ENCODE data around the gene PUM1.

The PUM1 gene

DNA sequence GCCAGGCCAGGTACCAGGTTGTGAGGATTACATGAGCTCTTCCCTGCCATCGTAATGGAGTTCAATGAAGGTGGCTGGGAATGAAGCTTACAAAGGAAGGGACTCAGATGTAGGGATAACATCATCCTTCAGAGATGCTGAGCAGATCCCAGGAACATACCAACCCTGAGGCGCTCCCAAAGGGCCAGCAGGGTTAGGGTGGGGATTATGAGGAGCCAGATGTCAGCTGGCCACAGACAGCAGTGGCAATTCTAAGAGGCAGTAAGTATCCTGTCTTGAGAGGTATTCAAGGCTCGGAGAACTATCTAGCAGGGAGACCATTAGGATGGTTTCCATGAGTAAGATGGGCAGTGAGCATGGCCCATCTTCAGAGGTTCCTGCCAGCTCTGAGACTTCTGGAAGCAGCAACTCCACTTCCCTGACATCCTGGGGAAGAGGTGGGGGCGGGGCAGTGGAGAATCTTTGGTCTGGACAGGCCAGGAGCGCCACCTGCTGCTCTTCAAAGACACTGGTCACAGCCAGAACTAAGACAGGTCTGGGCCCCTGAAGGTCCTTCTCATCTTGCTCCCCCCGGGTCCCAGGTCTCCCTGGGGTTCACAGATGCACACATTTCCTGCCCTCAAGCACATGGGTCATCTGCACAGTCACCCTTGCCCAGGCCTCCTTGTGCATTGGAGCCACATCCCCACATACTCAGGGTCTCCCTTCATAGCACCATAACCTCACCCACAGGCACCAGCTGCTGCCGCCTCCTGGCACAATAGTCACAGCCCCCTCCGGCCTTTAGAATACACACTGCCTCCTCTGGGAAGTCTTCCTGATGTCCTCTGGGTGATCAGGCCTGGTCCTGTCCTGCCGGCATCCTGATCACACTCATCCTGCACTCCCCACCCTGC lies 154.2 kb downstream of the PUM1 start:
- peaks cover 15 to 49% of the 10 kb centered on the region in 2 donors for H3K27me3 Mint-ChIP-seq
- H3K36me3 Mint-ChIP-seq (ENCODE audit: insufficient read depth) = no peaks in the 10 kb centered on the region
- no peaks in the 10 kb centered on the region for H3K9me3 Mint-ChIP-seq
- DNase-seq = peak; percentile 10 to 20 (median 18)
- peaks cover 14 to 15% of the 10 kb centered on the region in 2 donors for H3K4me1 Mint-ChIP-seq (ENCODE audit: low read depth in 2 of 2)
- H3K4me3 Mint-ChIP-seq = no peak overlapping the region
- no peak overlapping the region for H3K27ac Mint-ChIP-seq
- no peak for ATAC-seq (replicated peaks)

DNA sequence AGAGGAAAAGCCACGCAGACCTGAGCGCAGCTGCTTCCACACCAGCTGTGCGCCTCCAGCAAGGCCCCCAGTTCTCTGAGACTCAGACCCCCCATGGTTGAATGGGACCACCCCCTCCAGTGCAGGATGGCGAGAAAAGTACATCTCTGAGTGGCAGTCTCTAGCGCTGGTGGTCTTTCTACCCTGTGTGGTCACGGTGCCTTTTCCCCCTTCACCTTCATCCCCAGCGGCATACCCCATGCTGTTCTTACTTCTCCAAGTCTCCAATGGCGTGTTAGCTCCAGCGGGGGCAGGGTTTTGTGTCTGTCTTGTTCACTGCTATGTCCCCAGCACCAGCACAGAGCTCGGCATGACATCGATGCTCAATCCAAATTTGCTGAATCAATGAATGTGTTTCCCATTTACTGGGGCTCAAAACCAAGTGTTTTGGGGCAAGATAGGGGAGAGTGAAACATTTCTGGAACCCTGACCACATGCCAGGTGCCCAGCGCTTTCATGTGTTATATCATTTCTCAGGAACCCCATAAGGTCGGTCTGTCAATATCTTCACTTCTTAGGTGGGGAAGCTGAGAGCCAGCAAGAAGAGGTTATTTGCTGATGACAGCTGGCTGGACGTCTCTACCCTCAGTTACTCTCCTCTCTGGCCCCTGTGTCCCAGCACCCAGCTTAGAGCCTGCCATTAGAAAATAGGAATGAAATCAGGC lies 156.0 kb downstream of the PUM1 start:
- peak overlapping the region; percentile 85 to 92 for H3K4me3 Mint-ChIP-seq
- DNase-seq (no peak), ATAC-seq (replicated peaks) (no peak)
- peaks cover 18 to 66% of the 10 kb centered on the region in 2 donors for H3K27me3 Mint-ChIP-seq
- peak overlapping the region; percentile 73 to 86 for H3K27ac Mint-ChIP-seq
- peaks cover 15 to 16% of the 10 kb centered on the region in 2 donors for H3K4me1 Mint-ChIP-seq (ENCODE audit: low read depth in 2 of 2)
- H3K9me3 Mint-ChIP-seq = no peaks in the 10 kb centered on the region
- no peaks in the 10 kb centered on the region for H3K36me3 Mint-ChIP-seq (ENCODE audit: insufficient read depth)

DNA sequence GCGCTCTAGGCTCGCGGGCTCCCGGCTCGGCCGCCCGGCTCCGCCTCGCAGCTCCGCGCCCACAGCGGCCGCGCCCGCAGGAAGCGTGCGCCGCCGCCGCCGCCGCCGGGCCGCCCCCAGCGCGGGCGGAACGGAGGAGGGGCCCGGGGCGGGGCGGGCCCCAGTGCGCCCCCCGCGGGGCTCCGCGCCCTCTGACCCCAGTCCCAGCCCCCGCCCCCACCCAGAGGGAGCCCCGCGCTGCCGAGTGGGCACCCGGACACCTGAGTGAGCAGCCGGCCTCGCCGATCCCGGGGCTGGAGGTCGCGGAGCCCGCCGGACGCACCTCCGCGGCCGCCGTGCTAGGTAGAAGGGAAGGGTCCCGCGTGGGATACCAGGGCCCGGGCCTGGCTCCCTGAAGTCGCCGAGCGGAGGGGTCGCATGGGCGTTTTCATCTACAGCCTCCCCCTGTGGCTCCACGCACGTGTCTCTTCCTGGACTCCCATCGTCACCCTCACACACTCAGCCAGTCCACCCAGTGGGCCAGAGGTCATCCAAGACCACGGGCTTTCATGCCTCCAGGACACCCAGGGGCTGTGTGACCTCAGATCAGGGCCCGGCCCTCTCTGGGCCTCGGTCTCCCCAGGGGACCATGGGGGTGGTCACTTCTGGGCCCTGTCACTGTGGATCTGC lies 156.7 kb downstream of the PUM1 start, which contains the start of gene SDC3:
Gene SDC3 (minus strand): TSS at position 63 of the 669 bp plus-strand sequence. CDS start 172 bp downstream, outside the sequence.
- Mint-ChIP-seq H3K27ac (peak within 1 kb of the TSS; percentile 73 to 86), H3K4me1 (ENCODE audit: low read depth in 2 of 2) (peaks cover 15 to 16% of the 10 kb centered on the region in 2 donors), H3K4me3 (peak within 1 kb of the TSS; percentile 85 to 92), H3K9me3 (no peaks in the 10 kb centered on the region), H3K27me3 (peaks cover 20 to 72% of the 10 kb centered on the region in 2 donors), H3K36me3 (ENCODE audit: insufficient read depth) (peaks cover 2% of the 10 kb centered on the region)
- ATAC-seq (replicated peaks) = peak; percentile 82
- no peak for DNase-seq

DNA sequence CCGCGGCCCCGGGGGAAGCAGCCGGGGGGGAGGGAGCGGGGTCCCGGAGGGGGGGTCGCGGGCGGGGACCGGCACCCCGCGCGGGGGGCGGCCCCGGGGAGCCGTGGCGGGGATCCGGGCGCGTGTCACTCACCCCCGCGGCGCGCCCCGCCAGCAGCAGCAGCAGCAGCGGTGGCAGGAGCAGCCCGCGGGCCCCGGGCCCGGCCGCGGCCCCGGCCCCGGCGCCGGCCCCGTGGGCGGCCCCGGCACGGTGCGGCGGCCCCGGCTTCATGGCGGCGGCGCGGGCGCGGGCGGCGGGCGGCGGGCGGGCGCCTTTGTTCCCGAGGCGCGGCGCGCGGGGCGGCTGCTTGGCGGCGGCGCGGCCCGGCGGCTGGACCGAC lies 157.2 kb downstream of the PUM1 start:
- peaks cover 4% of the 10 kb centered on the region for H3K36me3 Mint-ChIP-seq (ENCODE audit: insufficient read depth)
- H3K4me3 Mint-ChIP-seq = peak overlapping the region; percentile 67 to 76
- ATAC-seq (replicated peaks) (no peak), DNase-seq (peak in 1 of 3 experiments; percentile 18)
- H3K27me3 Mint-ChIP-seq = peaks cover 20 to 78% of the 10 kb centered on the region in 2 donors
- H3K4me1 Mint-ChIP-seq (ENCODE audit: low read depth in 2 of 2) = peaks cover 15 to 16% of the 10 kb centered on the region in 2 donors
- H3K27ac Mint-ChIP-seq = no peak overlapping the region
- no peaks in the 10 kb centered on the region for H3K9me3 Mint-ChIP-seq

DNA sequence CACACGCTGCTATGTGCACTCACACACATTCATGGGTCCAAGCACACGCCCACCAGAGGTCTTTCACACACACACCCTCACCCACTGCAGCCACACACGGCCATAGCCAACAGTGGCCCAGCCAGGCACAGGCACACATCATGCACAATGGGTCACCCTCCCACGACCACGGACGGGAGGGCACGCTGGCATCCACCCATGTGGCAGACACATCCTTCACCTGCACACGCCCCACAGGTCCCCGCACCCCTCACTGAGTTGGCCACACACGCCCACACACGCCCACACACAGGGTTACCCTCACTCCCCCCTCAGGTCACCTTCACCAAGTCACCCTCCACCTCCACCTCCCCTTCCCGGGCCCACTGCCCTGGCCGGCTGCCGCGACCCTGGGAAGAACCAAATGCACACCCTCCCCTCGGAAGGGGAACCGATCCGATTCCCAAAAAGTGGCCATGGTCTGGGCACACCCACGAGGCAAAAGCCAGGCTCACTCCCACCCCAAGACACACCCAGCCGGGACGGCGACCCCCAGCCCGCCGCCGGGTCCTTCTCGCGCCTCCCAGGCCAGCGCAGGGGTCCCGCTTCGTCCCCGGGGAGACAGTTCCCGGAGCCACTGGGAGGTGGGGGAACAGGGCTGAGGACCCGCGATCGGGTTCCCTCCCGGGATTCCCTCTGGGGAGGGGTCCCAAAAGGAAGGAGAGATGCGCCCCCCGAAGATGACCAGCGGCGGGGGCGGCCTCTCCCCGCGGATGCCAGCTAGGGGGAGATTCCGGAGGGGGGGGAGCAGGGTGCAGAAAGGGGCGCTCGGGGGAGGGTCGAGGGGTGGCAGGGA lies 157.8 kb downstream of the PUM1 start:
- peak overlapping the region; percentile 67 to 76 for H3K4me3 Mint-ChIP-seq
- peak overlapping the region in 1 of 2 donors; percentile 31 for H3K27ac Mint-ChIP-seq
- peaks cover 15% of the 10 kb centered on the region in 2 donors for H3K4me1 Mint-ChIP-seq (ENCODE audit: low read depth in 2 of 2)
- peaks cover 4% of the 10 kb centered on the region for H3K36me3 Mint-ChIP-seq (ENCODE audit: insufficient read depth)
- H3K9me3 Mint-ChIP-seq = no peaks in the 10 kb centered on the region
- peaks cover 20 to 84% of the 10 kb centered on the region in 2 donors for H3K27me3 Mint-ChIP-seq
- DNase-seq (no peak), ATAC-seq (replicated peaks) (no peak)

DNA sequence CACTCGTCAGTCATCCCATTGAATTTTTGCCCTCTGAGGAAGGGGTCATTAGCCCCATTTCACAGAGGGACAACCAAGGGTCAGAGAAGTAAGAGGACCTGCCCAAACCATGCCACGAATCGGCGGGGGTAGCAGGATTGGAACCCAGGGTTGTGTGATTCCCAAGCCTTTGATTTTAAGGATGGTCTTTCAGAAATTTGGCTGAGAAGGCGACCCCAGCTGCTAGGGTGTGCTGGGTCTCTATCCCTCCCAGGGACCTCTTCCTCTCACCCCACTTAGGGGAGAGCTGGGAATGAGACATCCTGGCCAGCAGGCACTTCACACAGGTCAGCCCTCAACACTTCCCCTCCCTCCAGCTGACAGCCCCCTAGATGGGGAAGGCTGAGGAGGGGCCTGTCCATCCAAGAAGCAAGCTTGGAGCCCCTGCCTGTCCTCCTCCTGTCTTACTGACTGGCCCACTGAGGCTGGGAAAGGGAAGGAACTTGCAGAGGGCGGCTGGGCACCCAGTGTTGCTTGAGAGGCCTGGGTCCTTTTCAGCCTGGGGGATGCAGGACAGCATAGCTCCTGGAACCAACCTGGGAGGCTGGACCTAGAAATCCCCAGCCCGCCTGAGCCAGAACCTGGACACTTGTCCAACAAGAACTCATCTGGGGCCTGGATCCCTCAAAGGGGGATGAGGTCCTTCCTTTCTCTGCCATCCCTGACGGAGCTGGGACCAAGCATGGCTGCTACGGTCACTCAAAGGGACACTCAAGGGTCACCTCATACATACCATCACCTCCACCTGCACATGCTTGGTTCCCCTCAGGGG lies 158.7 kb downstream of the PUM1 start:
- Mint-ChIP-seq H3K36me3 (ENCODE audit: insufficient read depth) (peaks cover 4% of the 10 kb centered on the region), H3K27ac (no peak overlapping the region), H3K4me1 (ENCODE audit: low read depth in 2 of 2) (peaks cover 15% of the 10 kb centered on the region in 2 donors), H3K27me3 (peaks cover 20 to 86% of the 10 kb centered on the region in 2 donors), H3K4me3 (peak overlapping the region; percentile 67 to 76), H3K9me3 (no peaks in the 10 kb centered on the region)
- ATAC-seq (replicated peaks) (no peak), DNase-seq (no peak)

DNA sequence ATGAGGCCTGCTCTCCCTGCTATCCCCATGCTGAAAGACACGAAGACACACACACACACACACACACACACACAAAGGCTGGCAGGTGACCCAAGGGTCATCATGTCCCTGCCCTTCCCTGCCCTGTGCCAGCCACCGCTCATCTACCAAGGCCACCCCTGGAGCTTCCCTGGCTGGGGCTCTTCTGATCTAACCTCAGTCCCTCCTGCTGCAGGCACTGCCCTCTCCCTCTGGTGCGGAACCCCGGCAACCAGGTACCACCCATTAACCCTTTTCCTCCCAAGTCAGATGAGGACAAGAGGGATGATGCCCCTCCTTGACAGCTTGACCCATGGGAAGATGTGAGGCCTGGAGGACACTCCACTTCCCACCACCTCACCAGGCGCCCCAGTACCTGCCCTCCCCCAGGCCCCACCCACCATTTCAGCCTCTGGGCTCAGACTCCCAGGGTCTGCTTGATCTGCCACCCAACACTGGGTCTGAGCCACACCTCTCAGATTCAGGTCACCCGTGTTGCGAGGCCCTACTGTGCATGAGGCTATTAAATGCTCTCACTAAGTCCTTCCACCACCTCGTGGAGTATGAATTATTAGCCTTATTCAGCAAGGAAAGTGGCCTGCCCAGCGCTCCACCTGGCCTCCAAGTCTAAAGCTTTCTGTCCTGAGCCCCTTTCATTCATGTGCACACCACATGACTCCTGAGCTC lies 159.4 kb downstream of the PUM1 start:
- H3K27me3 Mint-ChIP-seq = peaks cover 20 to 79% of the 10 kb centered on the region in 2 donors
- H3K4me3 Mint-ChIP-seq = no peak overlapping the region

DNA sequence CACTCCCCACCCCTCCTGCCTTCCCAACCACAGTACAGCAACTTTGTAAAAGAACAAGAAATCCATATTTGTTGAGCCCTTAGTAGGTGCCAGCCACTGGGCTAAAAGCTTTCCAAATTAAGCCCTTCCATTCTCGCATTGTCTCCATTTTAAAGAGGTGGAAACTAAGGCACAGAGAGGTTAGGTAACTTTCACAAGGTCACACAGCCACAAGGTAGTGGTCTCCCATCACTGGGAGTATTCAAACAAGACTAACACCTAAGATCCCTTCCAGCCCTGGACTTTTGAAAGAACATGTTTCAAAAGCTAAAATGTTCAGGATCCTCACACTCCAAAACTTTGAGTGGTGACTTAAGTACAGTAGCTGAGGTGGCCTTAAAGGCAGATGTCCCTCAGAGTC lies 160.1 kb downstream of the PUM1 start:
- peaks cover 15 to 72% of the 10 kb centered on the region in 2 donors for H3K27me3 Mint-ChIP-seq
- H3K36me3 Mint-ChIP-seq (ENCODE audit: insufficient read depth) = peaks cover 4% of the 10 kb centered on the region
- H3K27ac Mint-ChIP-seq = no peak overlapping the region
- H3K4me3 Mint-ChIP-seq = no peak overlapping the region
- ATAC-seq (replicated peaks) = no peak
- no peak for DNase-seq
- H3K4me1 Mint-ChIP-seq (ENCODE audit: low read depth in 2 of 2) = peaks cover 15% of the 10 kb centered on the region in 2 donors
- no peaks in the 10 kb centered on the region for H3K9me3 Mint-ChIP-seq

More for the DNA sequence above, 159.4 kb downstream of the PUM1 start:
- H3K4me1 Mint-ChIP-seq (ENCODE audit: low read depth in 2 of 2) = peaks cover 15% of the 10 kb centered on the region in 2 donors
- DNase-seq = no peak
- ATAC-seq (replicated peaks) = no peak
- peak overlapping the region in 1 of 2 donors; percentile 73 for H3K27ac Mint-ChIP-seq
- no peaks in the 10 kb centered on the region for H3K9me3 Mint-ChIP-seq
- H3K36me3 Mint-ChIP-seq (ENCODE audit: insufficient read depth) = peaks cover 4% of the 10 kb centered on the region

DNA sequence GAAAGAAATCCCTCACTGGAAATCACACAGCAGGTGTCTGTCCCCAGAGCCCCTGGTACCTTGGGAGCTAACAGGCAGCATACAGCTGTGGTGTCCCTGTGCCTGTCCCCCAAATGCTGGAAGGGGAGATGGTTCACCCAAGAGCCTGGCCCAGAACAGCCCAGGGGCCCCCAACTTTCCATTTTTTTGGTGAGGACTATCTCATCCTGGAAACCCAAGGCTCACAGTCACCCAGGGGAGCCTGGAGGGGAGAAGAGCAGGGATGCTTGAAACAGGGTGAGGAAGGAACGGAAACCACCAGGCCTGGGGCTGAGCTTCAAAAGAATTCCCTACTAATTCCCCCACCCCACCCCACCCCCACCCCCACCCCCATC lies 160.6 kb downstream of the PUM1 start:
- DNase-seq (no peak), ATAC-seq (replicated peaks) (no peak)
- Mint-ChIP-seq H3K4me3 (no peak overlapping the region), H3K9me3 (no peaks in the 10 kb centered on the region), H3K4me1 (ENCODE audit: low read depth in 2 of 2) (peaks cover 15% of the 10 kb centered on the region in 2 donors), H3K27ac (no peak overlapping the region), H3K36me3 (ENCODE audit: insufficient read depth) (peaks cover 4% of the 10 kb centered on the region), H3K27me3 (peaks cover 13 to 69% of the 10 kb centered on the region in 2 donors)

DNA sequence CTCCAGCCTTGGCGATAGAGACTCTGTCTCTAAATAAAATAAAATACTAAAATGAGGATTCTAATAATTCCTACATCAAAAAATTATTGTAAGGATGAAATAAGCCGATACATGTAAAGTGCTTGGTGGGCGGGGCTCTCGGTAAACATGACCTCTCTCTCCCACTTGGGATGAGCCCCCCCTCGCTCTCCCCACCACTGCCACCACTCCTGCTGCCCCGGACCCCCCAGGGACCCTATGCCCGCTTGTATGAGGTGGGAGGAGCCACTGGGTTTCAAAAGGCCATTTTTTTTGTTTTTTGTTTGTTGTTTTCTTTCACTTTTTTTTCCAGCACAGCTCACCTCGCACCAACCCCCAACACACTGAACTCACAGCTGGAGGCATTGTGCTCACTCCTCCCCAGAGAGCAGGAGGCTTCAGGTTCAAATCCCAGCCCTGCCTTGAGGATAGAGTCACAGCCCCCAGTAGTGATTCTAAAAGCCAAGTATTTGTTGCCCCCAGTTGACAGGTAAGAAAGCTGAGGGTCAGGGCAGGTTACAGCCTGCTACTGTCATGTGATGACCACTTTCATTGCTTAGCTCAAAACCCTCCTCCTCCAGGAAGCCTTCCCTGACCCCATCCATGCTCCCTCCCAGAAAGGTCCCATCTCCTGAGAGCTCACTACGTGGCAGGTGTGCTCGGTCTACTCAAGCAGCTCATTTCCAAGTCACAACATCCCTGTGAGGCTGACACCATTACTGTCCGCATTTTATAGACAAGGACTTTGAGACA lies 161.1 kb downstream of the PUM1 start:
- H3K4me1 Mint-ChIP-seq (ENCODE audit: low read depth in 2 of 2) = peaks cover 10 to 12% of the 10 kb centered on the region in 2 donors
- H3K27ac Mint-ChIP-seq = peak overlapping the region in 1 of 2 donors; percentile 35
- no peak for ATAC-seq (replicated peaks)
- H3K27me3 Mint-ChIP-seq = peaks cover 13 to 69% of the 10 kb centered on the region in 2 donors
- no peaks in the 10 kb centered on the region for H3K9me3 Mint-ChIP-seq
- DNase-seq = no peak
- H3K36me3 Mint-ChIP-seq (ENCODE audit: insufficient read depth) = peaks cover 4% of the 10 kb centered on the region
- H3K4me3 Mint-ChIP-seq = no peak overlapping the region
